KMS-11 (cell line): ENCODE results near the gene MYH7B.

Experiments used
- H2AFZ ChIP-seq: fragments of 200-600 bp; sonication (generic); 2 replicates; pipeline ENCODE4 v1.6.1; 2016; ENCODE audit warnings: antibody characterized with exemption, mixed run types, low read depth
- H3K27ac ChIP-seq: fragments of 200-600 bp; sonication (generic); 2 replicates; pipeline ENCODE4 v1.6.1; 2016; ENCODE audit warnings: mild to moderate bottlenecking, mixed run types
- H3K27me3 ChIP-seq: fragments of 200-600 bp; sonication (generic); 2 replicates; pipeline ENCODE4 v1.6.1; 2017; ENCODE audit warnings: mild to moderate bottlenecking, low read depth, mixed run types, moderate library complexity; ENCODE audit not compliant: insufficient read depth
- H3K36me3 ChIP-seq: fragments of 200-600 bp; sonication (generic); 2 replicates; pipeline ENCODE4 v1.6.1; 2017; ENCODE audit warnings: mild to moderate bottlenecking, mixed run types; ENCODE audit not compliant: insufficient read depth
- H3K4me1 ChIP-seq: fragments of 200-600 bp; sonication (generic); 2 replicates; pipeline ENCODE4 v1.6.1; 2016; ENCODE audit warnings: mild to moderate bottlenecking, low read depth, mixed run types; ENCODE audit not compliant: poor library complexity, severe bottlenecking
- H3K4me2 ChIP-seq: fragments of 200-600 bp; sonication (generic); 2 replicates; pipeline ENCODE4 v1.7.0; 2016; ENCODE audit warnings: mild to moderate bottlenecking, mixed run types
- H3K4me3 ChIP-seq: fragments of 200-600 bp; sonication (generic); IDR thresholded peaks from 2 replicates; pipeline ENCODE4 v1.6.1; 2017; ENCODE audit warnings: low read depth, low read length, mixed read lengths; ENCODE audit not compliant: insufficient read depth
- H3K79me2 ChIP-seq: fragments of 200-600 bp; sonication (generic); 2 replicates; pipeline ENCODE4 v1.6.1; 2016; ENCODE audit warnings: low read depth, mixed run types; ENCODE audit not compliant: insufficient read depth
- H3K9ac ChIP-seq: fragments of 200-600 bp; sonication (generic); 2 replicates; pipeline ENCODE4 v1.6.1; 2016; ENCODE audit warnings: mild to moderate bottlenecking, mixed run types
- H4K20me1 ChIP-seq: fragments of 200-600 bp; sonication (generic); 2 replicates; pipeline ENCODE4 v1.6.1; 2016; ENCODE audit warnings: mild to moderate bottlenecking, mixed run types; ENCODE audit not compliant: insufficient read depth
- TF ChIP-seq, protein P1 (sequence below): fragments of 200-600 bp; sonication (generic); conservative IDR thresholded peaks from 2 replicates; pipeline ENCODE4 v1.6.1; 2017; ENCODE audit warnings: low read depth, mild to moderate bottlenecking, antibody characterized with exemption, low read length, moderate library complexity, mixed read lengths

Gene MYH7B

DNA sequence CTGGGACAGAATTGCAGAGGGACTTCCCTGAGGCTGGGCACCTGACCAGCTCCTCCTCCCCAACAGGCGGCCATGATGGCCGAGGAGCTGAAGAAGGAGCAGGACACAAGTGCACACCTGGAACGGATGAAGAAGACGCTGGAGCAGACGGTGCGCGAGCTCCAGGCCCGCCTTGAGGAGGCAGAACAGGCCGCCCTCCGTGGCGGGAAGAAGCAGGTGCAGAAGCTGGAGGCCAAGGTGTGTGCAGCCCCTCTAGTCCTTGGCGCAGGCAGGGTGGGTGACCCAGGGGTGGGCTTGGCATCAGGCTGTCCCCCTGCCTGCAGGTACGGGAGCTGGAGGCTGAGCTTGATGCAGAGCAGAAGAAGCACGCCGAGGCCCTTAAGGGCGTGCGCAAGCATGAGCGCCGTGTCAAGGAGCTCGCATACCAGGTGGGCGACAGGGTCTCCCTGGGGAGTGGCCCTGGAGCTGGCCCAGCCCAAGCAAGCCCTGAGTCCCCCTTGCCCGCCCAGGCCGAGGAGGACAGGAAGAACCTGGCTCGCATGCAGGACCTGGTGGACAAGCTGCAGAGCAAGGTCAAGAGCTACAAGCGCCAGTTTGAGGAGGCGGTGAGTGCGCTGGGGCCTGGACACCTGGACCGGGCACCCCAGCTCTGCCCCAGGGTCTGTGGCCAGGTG, 45.4 kb downstream of the MYH7B start:
- Histone ChIP-seq H3K9ac (no peak overlapping the region), H3K4me3 (no peak overlapping the region), H3K79me2 (no peaks in the 10 kb centered on the region), H3K27ac (no peak overlapping the region), H4K20me1 (no peaks in the 10 kb centered on the region), H3K27me3 (no peaks in the 10 kb centered on the region), H2AFZ (no peak overlapping the region), H3K36me3 (peaks cover 9% of the 10 kb centered on the region; the same call in 1 of the 2 replicates), H3K4me1 (no peaks in the 10 kb centered on the region), H3K4me2 (no peak overlapping the region)
- TF ChIP-seq, protein P1, sequence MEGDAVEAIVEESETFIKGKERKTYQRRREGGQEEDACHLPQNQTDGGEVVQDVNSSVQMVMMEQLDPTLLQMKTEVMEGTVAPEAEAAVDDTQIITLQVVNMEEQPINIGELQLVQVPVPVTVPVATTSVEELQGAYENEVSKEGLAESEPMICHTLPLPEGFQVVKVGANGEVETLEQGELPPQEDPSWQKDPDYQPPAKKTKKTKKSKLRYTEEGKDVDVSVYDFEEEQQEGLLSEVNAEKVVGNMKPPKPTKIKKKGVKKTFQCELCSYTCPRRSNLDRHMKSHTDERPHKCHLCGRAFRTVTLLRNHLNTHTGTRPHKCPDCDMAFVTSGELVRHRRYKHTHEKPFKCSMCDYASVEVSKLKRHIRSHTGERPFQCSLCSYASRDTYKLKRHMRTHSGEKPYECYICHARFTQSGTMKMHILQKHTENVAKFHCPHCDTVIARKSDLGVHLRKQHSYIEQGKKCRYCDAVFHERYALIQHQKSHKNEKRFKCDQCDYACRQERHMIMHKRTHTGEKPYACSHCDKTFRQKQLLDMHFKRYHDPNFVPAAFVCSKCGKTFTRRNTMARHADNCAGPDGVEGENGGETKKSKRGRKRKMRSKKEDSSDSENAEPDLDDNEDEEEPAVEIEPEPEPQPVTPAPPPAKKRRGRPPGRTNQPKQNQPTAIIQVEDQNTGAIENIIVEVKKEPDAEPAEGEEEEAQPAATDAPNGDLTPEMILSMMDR = no peak

DNA sequence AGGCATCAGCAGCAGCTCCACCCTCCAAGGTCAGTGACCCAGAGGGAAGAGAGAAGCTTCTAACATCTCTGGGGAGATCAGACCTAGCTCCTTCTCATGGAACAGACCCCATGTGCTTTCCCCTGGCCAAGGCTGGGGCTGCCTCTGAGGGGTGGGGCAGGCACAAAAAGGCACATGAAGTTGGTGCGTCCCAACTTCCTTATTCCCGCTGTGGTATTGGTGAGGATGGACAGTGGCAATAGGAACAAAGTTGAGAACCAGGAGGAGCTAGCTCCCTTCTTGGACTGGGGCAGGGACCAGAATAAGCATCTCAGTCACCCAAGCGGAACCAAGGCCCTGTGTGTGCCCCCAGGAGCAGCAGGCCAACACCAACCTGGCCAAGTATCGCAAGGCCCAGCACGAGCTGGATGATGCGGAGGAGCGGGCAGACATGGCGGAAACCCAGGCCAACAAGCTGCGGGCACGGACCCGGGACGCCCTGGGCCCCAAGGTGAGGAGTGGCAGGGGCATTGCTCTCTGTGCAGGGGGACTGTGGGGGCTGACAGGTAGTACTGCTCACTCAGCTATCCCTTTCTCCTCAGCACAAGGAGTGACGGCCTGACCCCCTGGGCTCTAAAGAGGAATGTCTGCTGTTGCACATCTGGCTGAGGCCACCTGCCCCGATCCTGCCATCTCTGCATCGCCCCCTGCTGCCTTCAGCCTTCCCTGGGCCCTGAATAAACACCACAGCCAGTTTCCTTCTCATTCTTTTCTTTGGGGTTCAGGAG, 46.1 kb downstream of the MYH7B start:
- TF ChIP-seq, protein P1 = peak; percentile 38; the same call in 1 of the 2 replicates
- Histone ChIP-seq H3K4me1 (no peaks in the 10 kb centered on the region), H3K36me3 (peaks cover 9% of the 10 kb centered on the region; the same call in 1 of the 2 replicates), H3K9ac (no peak overlapping the region), H3K79me2 (no peaks in the 10 kb centered on the region), H3K27me3 (no peaks in the 10 kb centered on the region), H3K27ac (no peak overlapping the region), H3K4me3 (no peak overlapping the region), H2AFZ (no peak overlapping the region), H4K20me1 (no peaks in the 10 kb centered on the region), H3K4me2 (no peak overlapping the region)

DNA sequence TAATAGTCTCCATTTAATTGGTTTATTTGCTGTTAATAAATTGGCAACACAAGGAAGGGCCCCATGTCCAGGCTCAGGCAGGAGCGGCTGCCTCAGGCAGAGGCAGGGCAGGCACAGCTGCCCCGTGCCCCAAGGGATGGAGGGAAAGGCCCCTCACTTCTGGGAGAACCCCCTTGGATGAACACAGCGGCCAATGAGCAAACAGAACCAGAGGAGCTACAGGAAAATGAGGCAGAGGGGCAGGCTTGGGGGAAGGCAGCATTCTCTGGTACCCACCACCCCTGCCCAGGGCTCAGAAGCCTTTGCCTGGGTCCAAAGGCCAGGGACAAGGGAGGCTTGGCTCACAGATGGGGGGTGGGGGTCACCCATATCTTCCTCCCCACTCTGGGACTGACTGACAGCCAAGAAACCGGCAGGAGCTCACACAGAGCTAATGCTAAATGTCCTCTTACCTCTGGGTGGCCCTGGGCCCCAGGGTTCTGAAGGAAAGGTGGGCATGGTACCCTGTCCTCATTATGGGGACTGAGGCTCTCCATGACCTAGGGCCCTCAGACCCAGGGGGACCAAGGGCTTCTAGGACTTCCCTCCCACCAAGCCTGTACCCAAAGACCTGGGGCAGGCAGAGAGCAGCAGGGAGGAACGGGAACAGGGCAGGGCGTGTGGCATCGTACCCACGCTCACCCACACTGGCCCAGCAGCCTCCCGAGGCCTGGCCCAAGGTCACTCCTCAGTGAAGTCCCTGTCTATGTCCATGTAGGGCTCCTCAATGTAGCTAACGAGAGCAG, 47.0 kb downstream of the MYH7B start:
- Histone ChIP-seq H3K36me3 (peaks cover 9% of the 10 kb centered on the region; the same call in 1 of the 2 replicates), H3K4me2 (no peak overlapping the region)

More for the DNA sequence above, 47.0 kb downstream of the MYH7B start:
- no peak overlapping the region for H2AFZ ChIP-seq
- H3K4me3 ChIP-seq = no peak overlapping the region
- H3K9ac ChIP-seq = no peak overlapping the region
- no peak overlapping the region for H3K27ac ChIP-seq
- H3K27me3 ChIP-seq = no peaks in the 10 kb centered on the region
- H3K79me2 ChIP-seq = no peaks in the 10 kb centered on the region
- TF ChIP-seq, protein P1 = no peak
- H4K20me1 ChIP-seq = no peaks in the 10 kb centered on the region
- no peaks in the 10 kb centered on the region for H3K4me1 ChIP-seq
